Lung (tissue), 12 donors: ENCODE data around the gene CCDC192. TPM values are rescaled to one million over a fixed set of nuclear protein-coding genes. Genes with fewer than 3 reads are reported as not detected.
A peak's percentile ranks its signal among the peaks of the same experiment; 100 is the strongest.

Experiments
- ATAC-seq: fragments of 200-7000 bp; cut with Tn5 transposase; one replicate; pipeline ENCODE4 v1.9.1; 2020; ENCODE audit warnings: moderate number of reproducible peaks; ENCODE audit not compliant: insufficient read depth, low FRiP score
- DNase-seq, 3 donors: peaks; one replicate each; pipeline ENCODE4 v3.0.0-alpha.2; 2013 to 2017
- H3K27ac ChIP-seq, 2 donors: one replicate each; pipeline ENCODE4 v1.5.1; 2013; ENCODE audit warnings: mild to moderate bottlenecking in 2 of 2, moderate library complexity in 2 of 2, control low read depth in 1 of 2, inconsistent platforms in 1 of 2, low read depth in 1 of 2, low read length in 1 of 2
- H3K27me3 ChIP-seq, 3 donors: one replicate each; pipeline ENCODE4 v1.5.1; 2013; ENCODE audit warnings: low read length in 2 of 3; ENCODE audit not compliant: control insufficient read depth in 3 of 3, insufficient read depth in 3 of 3
- H3K36me3 ChIP-seq, 4 donors: one replicate each; pipeline ENCODE4 v1.5.1; 2013; ENCODE audit warnings: low read length in 4 of 4, mild to moderate bottlenecking in 1 of 4, moderate library complexity in 1 of 4; ENCODE audit not compliant: control insufficient read depth in 4 of 4, insufficient read depth in 4 of 4
- H3K4me1 ChIP-seq, 5 donors: one replicate each; pipeline ENCODE4 v1.5.1; 2013; ENCODE audit warnings: low read length in 5 of 5, mild to moderate bottlenecking in 2 of 5, moderate library complexity in 1 of 5; ENCODE audit not compliant: control insufficient read depth in 5 of 5, insufficient read depth in 5 of 5
- H3K4me3 ChIP-seq: one replicate; pipeline ENCODE4 v1.5.1; 2013; ENCODE audit warnings: mild to moderate bottlenecking, control low read depth, moderate library complexity
- H3K9ac ChIP-seq, 2 donors: one replicate each; pipeline ENCODE4 v1.5.1; 2013; ENCODE audit warnings: low read length in 2 of 2, control low read depth in 1 of 2; ENCODE audit not compliant: insufficient read depth in 1 of 2
- H3K9me3 ChIP-seq, 4 donors: one replicate each; pipeline ENCODE4 v1.5.1; 2013; ENCODE audit warnings: low read length in 3 of 4, mild to moderate bottlenecking in 1 of 4, moderate library complexity in 1 of 4; ENCODE audit not compliant: control insufficient read depth in 4 of 4, insufficient read depth in 3 of 4
- WGBS, 2 donors: extraction: QIAGEN DNeasy Blood & Tissue Kit; methylation state at CpG; one replicate each; pipeline ENCODE4 v1.1.7; 2013; 5-methylcytosine and 5-hydroxymethylcytosine counted together
- polyA plus RNA-seq, 2 donors: library from polyadenylated mRNA; stranded (reverse); fragments of 200-250 nt; gene quantifications; one replicate each; pipeline ENCODE4 v1.2.1, GENCODE V29; 2013
- total RNA-seq, 2 donors: library from RNA; depleted of rRNA in 1 of 2; stranded (reverse); fragments of >200 nt in 1 of 2; gene quantifications; one replicate each; pipeline ENCODE4 v1.2.1, GENCODE V29; 2014 to 2021
- TF ChIP-seq, protein P1 (sequence below): IDR thresholded peaks from 2 replicates; pipeline ENCODE4 v1.5.1; 2012; ENCODE audit warnings: mild to moderate bottlenecking; ENCODE audit errors: control extremely low read depth, extremely low read depth
- donor health status: control.
- donor health status: control.
- donor health status: Bipolar disorder and iron deficiency.
- donor health status: healthy.
- donor health status: DM: yes; HTN: yes; CAD: no.

CCDC192 gene
- total and polyA plus RNA-seq, 4 donors, result 0.08 to 0.47 (median 0.40) TPM; not detected in 1

DNA sequence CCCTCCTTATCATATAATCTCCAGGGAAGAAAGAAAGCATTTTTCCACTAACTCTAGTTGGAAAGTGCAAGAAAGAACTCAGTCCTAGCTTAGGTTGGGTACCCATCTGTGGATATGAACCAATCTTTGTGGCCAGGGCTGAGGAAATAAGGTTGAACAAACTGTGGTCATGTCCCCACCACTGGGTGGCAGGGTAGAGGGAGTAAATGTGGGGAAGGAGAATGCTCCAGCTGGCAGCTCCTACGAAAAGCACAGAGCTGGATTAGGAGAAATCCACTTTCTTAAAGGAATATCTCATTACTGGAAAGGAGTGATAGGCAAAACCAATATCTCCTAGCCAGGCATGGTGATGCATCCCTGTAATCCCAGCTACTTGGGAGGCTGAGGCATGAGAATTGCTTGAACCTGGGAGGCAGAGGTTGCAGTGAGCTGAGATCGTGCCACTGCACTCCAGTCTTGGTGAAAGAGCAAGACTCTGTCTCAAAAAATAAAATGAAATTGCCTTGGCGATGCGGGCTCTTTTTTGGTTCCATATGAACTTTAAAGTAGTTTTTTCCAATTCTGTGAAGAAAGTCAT, 175.1 kb downstream of the CCDC192 start:
- Histone ChIP-seq H3K9me3 (no peaks in the 10 kb centered on the region), H3K36me3 (no peaks in the 10 kb centered on the region), H3K27ac (no peak overlapping the region), H3K9ac (no peak overlapping the region), H3K4me3 (no peak overlapping the region), H3K27me3 (no peaks in the 10 kb centered on the region), H3K4me1 (peaks cover 2 to 7% (median 4%) of the 10 kb centered on the region in 5 donors)
- TF ChIP-seq, protein P1, sequence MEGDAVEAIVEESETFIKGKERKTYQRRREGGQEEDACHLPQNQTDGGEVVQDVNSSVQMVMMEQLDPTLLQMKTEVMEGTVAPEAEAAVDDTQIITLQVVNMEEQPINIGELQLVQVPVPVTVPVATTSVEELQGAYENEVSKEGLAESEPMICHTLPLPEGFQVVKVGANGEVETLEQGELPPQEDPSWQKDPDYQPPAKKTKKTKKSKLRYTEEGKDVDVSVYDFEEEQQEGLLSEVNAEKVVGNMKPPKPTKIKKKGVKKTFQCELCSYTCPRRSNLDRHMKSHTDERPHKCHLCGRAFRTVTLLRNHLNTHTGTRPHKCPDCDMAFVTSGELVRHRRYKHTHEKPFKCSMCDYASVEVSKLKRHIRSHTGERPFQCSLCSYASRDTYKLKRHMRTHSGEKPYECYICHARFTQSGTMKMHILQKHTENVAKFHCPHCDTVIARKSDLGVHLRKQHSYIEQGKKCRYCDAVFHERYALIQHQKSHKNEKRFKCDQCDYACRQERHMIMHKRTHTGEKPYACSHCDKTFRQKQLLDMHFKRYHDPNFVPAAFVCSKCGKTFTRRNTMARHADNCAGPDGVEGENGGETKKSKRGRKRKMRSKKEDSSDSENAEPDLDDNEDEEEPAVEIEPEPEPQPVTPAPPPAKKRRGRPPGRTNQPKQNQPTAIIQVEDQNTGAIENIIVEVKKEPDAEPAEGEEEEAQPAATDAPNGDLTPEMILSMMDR, result no peak
- 74 to 78% methylated on average over 4 of the region's 4 CpGs for WGBS, 2 donors
- DNase-seq, result peak in 2 of 3 donors; percentile 32 to 48
- no peak for ATAC-seq

DNA sequence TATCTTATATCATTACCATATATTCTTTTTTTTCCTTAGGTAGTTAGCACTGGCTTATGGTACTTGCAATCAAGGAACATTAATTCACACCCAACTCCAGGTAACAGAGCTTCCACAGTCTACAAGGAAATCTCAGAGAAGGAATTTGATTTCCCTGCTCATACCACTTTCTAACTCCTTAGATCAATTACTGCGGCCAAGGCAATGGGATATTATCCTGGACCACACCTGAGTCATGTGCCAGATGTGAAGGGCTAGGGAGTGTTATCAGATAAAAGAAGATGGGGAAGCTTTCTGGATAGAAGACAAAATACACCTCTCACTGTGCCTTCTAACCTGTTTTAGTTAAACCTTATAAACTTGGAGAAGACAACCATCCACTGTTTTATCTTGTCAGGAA, 181.2 kb downstream of the CCDC192 start:
- Histone ChIP-seq H3K27ac (no peak overlapping the region), H3K36me3 (no peaks in the 10 kb centered on the region), H3K27me3 (no peaks in the 10 kb centered on the region), H3K4me3 (no peak overlapping the region), H3K9me3 (no peaks in the 10 kb centered on the region), H3K4me1 (peaks cover 0 to 11% (median 5%) of the 10 kb centered on the region in 5 donors), H3K9ac (no peak overlapping the region)
- DNase-seq (no peak), ATAC-seq (no peak)
- TF ChIP-seq, protein P1, result no peak
- 68 to 97% methylated on average over 1 of the region's 1 CpG for WGBS, 2 donors

DNA sequence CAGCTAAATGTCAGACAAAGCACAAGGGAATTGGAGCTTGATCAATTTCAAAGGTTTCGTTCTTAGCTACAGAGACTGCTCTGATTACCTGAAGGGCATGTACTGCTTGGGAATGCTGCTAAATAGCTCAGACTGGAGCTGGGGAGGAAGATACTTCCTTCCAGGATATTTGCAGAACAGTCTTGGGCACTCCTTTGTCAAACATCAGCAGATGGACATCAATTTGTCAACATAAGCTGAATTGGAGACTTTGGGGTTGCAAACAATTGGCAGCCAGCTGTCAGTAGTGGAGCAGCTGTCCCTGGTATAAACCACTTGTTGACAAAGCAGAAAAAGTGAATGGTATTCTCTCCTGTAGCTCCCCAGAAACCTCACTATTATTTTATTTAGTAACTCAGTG, 182.0 kb downstream of the CCDC192 start:
- no peak for ATAC-seq
- H3K9ac ChIP-seq, result no peak overlapping the region
- no peak for DNase-seq
- WGBS, 2 donors, result 59 to 65% methylated on average over 1 of the region's 1 CpG
- H3K27me3 ChIP-seq, result no peaks in the 10 kb centered on the region
- TF ChIP-seq, protein P1, result no peak
- H3K9me3 ChIP-seq, result no peaks in the 10 kb centered on the region
- no peak overlapping the region for H3K27ac ChIP-seq
- H3K4me1 ChIP-seq, result peaks cover 0 to 11% (median 5%) of the 10 kb centered on the region in 5 donors
- H3K36me3 ChIP-seq, result no peaks in the 10 kb centered on the region
- no peak overlapping the region for H3K4me3 ChIP-seq

DNA sequence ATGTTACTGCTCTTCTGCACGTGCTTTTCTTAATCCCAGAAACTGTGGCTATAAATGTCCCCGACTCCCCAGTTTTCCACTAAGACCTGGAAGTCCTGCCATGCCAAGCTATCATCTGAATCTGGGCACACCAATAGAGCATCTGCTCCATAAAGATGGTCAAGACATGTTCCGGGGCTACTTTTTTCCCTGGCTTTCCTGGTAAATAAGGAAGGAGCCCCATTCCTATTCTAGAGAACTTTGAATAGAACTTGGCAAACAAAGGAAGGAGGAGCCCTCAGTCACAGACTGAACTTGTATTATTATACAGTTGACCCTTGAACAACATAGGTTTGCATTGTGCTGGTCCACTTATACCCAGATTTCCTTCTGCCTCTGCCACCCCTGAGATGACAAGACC, 182.9 kb downstream of the CCDC192 start:
- TF ChIP-seq, protein P1, result no peak
- no peaks in the 10 kb centered on the region for H3K9me3 ChIP-seq

More for the DNA sequence above, 182.9 kb downstream of the CCDC192 start:
- H3K27me3 ChIP-seq, result no peaks in the 10 kb centered on the region
- DNase-seq (no peak), ATAC-seq (no peak)
- H3K27ac ChIP-seq, result no peak overlapping the region
- 70 to 80% methylated on average over 3 of the region's 3 CpGs for WGBS, 2 donors
- no peak overlapping the region for H3K4me3 ChIP-seq
- peaks cover 0 to 11% (median 5%) of the 10 kb centered on the region in 5 donors for H3K4me1 ChIP-seq
- no peak overlapping the region for H3K9ac ChIP-seq
- no peaks in the 10 kb centered on the region for H3K36me3 ChIP-seq
